Kidney (tissue), 22 donors: ENCODE data around the gene PPARG. TPM values are rescaled to one million over a fixed set of nuclear protein-coding genes. Genes with fewer than 3 reads are reported as not detected.

ENCODE experiments used
- DNase-seq, 5 donors: peaks; one replicate each; pipeline ENCODE4 v3.0.0-alpha.2; 2013 to 2020
- FAIRE-seq: peaks from 2 replicates; lab custom pipeline; 2012; peaks lifted over from hg19 to GRCh38; lab: Jason Lieb, UNC
- H3K27ac ChIP-seq, 2 donors: one replicate each; pipeline ENCODE4 v1.7.0; 2013; ENCODE audit warnings: low read depth in 2 of 2, low read length in 2 of 2, inconsistent platforms in 1 of 2
- H3K27me3 ChIP-seq: one replicate; pipeline ENCODE4 v1.7.1; 2013; ENCODE audit warnings: low read length, inconsistent platforms; ENCODE audit not compliant: control insufficient read depth, insufficient read depth
- H3K36me3 ChIP-seq, 3 donors: one replicate each; pipeline versions ENCODE4 v1.7.0 to v1.7.1; 2013; ENCODE audit warnings: low read length in 3 of 3, control low read depth in 1 of 3, inconsistent platforms in 1 of 3; ENCODE audit not compliant: insufficient read depth in 3 of 3, control insufficient read depth in 2 of 3
- H3K4me1 ChIP-seq, 3 donors: one replicate each; pipeline versions ENCODE4 v1.7.0 to v1.7.1; 2013; ENCODE audit warnings: low read length in 3 of 3, inconsistent platforms in 1 of 3, low read depth in 1 of 3; ENCODE audit not compliant: control insufficient read depth in 2 of 3, insufficient read depth in 2 of 3
- H3K4me3 ChIP-seq, 3 donors: one replicate each; pipeline versions ENCODE4 v1.7.0 to v1.8.1; 2013; ENCODE audit warnings: low read length in 3 of 3, control low read depth in 1 of 3, inconsistent platforms in 1 of 3
- H3K9ac ChIP-seq, 3 donors: one replicate each; pipeline versions ENCODE4 v1.7.0 to v1.7.1; 2013; ENCODE audit warnings: low read length in 3 of 3, control low read depth in 1 of 3, inconsistent platforms in 1 of 3
- H3K9me3 ChIP-seq, 3 donors: one replicate each; pipeline versions ENCODE4 v1.7.0 to v1.7.1; 2013; ENCODE audit warnings: low read length in 3 of 3, control low read depth in 1 of 3, inconsistent platforms in 1 of 3; ENCODE audit not compliant: control insufficient read depth in 2 of 3, insufficient read depth in 1 of 3
- intact Hi-C: fragments of 100-400 bp; cut with DNase I; formaldehyde crosslinking; loops from one replicate; pipeline ENCODE4 v1.11.1; 2022
- long read RNA-seq, 10 donors: library from polyadenylated mRNA in 1 of 10; unstranded in 1 of 10; transcript quantifications; one replicate each; pipeline ENCODE4 v2.0.0 and lab custom pipeline, GENCODE V29; 2021 to 2026
- polyA plus RNA-seq: library from polyadenylated mRNA; stranded (reverse); fragments of 350-450 nt; fragmentation: Illumina TruSeq; extraction: RNeasy Lipid Tissue Mini Kit (QIAGEN cat#74804); gene quantifications from one replicate; pipeline ENCODE4 v1.2.3, GENCODE V29; 2014; ENCODE audit warnings: low read depth, low replicate concordance; ENCODE audit not compliant: insufficient read depth
- total RNA-seq: library from RNA; stranded (reverse); fragmentation: NEBNext Ultra II Directional; extraction: Animal tissue kit (Norgen Biotek cat#: 25700); gene quantifications from one replicate; pipeline ENCODE4 v1.2.1, GENCODE V29; 2021
- TF ChIP-seq, protein P1 (sequence below): IDR thresholded peaks from 3 replicates; pipeline ENCODE4 v1.5.1; 2012; ENCODE audit warnings: mild to moderate bottlenecking, moderate library complexity, borderline replicate concordance; ENCODE audit not compliant: insufficient read depth; ENCODE audit errors: extremely low read depth
- donor health status: control.
- donor health status: control.
- donor health status: control.
- donor health status: control.
- donor health status: control.
- donor health status: DM: yes; HTN: yes; CAD: no.
- donor health status: Normal renal cell carcinoma (clear cell type).

Gene PPARG
- total RNA-seq (19.2 TPM), polyA plus RNA-seq (19.0 TPM)
- long read RNA-seq, donor 1, partial matches to known transcripts, result 0 of 3 reads
- long read RNA-seq, donor 1, other reads (novel, unspliced or antisense), result 0 of 3 reads
- long read RNA-seq, donor 2, partial matches to known transcripts, result 0 of 4 reads
- long read RNA-seq, donor 2, other reads (novel, unspliced or antisense), result 0 of 4 reads
- long read RNA-seq, donor 3, partial matches to known transcripts, result 0 of 7 reads
- long read RNA-seq, donor 3, other reads (novel, unspliced or antisense), result 0 of 7 reads
- long read RNA-seq, donor 4, partial matches to known transcripts, result 0 of 9 reads
- long read RNA-seq, donor 4, other reads (novel, unspliced or antisense), result 0 of 9 reads
- long read RNA-seq, donor 5, partial matches to known transcripts, result 0 of 1 reads
- long read RNA-seq, donor 5, other reads (novel, unspliced or antisense), result 0 of 1 reads
- long read RNA-seq, donor 6, transcript PPARG-206 (8 exons, 2,006 nt), result major isoform, 5 of 10 reads
- long read RNA-seq, donor 6, partial matches to known transcripts, result 0 of 10 reads
- long read RNA-seq, donor 6, other reads (novel, unspliced or antisense), result 0 of 10 reads
- long read RNA-seq, donor 7, transcript PPARG-202 (8 exons, 1,870 nt), result major isoform, 12 of 24 reads
- long read RNA-seq, donor 7, partial matches to known transcripts, result 0 of 24 reads
- long read RNA-seq, donor 7, other reads (novel, unspliced or antisense), result 4 of 24 reads
- long read RNA-seq, donor 8, partial matches to known transcripts, result 0 of 5 reads
- long read RNA-seq, donor 8, other reads (novel, unspliced or antisense), result 0 of 5 reads
- long read RNA-seq, donor 9, partial matches to known transcripts, result 0 of 2 reads
- long read RNA-seq, donor 9, other reads (novel, unspliced or antisense), result 0 of 2 reads
- long read RNA-seq, donor 10, partial matches to known transcripts, result 0 of 4 reads
- long read RNA-seq, donor 10, other reads (novel, unspliced or antisense), result 0 of 4 reads

DNA sequence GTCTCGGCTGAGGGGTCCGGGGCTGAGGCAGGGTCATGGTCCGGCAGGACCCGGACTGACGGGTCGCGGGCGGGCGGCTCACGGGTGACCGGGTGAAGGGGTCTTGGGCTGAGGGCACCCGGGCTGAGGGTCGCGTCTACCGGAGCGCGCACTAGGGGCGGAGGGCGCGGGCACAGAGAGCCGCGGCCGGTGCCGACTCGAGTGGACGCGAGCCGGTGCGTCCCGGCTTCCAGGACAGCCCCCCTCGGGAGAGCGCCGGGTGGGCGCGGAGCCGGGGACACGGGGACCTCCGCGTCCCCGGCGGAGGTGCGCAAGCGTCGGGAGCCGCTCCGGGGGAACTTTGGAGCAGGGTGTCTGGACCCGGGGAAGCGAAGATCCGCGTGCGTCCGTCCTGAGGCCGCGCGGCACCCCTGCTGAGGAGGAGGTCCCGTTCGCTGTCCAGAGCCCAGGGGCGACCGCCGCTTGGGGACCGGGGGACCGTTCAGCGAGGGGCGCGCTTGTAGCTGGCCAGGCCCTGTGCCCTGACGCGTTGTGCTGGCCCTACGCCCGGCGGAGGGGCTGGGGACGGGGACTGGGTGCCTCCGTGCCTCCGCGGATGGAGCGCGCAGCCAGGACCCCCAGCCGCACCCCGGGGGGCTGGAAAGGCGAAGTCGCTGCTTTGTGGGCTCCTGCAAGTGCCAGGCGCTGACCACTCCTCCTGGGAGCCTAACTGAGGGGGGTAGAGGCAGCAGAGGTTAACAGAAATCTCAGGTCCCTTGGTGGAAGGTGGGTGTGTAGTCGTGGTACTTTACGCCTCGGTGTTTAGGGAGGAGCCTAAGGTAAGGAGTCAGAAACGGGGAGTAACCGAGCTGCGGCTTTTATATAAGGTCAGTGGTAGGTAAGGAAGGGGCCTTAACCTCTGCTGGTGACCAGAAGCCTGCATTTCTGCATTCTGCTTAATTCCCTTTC lies at the start of gene PPARG:
PPARG (plus strand) TSS at position 889 of the 948 bp plus-strand sequence. CDS start 90,642 bp downstream, outside the sequence.
- H3K9ac ChIP-seq, result peak within 1 kb of the TSS; percentile 17 to 91 (median 60)
- H3K4me1 ChIP-seq, result peaks cover 0 to 4% (median 0%) of the 10 kb centered on the region in 3 donors
- H3K27me3 ChIP-seq, result peaks cover 7% of the 10 kb centered on the region
- H3K9me3 ChIP-seq, result no peaks in the 10 kb centered on the region
- TF ChIP-seq, protein P1, sequence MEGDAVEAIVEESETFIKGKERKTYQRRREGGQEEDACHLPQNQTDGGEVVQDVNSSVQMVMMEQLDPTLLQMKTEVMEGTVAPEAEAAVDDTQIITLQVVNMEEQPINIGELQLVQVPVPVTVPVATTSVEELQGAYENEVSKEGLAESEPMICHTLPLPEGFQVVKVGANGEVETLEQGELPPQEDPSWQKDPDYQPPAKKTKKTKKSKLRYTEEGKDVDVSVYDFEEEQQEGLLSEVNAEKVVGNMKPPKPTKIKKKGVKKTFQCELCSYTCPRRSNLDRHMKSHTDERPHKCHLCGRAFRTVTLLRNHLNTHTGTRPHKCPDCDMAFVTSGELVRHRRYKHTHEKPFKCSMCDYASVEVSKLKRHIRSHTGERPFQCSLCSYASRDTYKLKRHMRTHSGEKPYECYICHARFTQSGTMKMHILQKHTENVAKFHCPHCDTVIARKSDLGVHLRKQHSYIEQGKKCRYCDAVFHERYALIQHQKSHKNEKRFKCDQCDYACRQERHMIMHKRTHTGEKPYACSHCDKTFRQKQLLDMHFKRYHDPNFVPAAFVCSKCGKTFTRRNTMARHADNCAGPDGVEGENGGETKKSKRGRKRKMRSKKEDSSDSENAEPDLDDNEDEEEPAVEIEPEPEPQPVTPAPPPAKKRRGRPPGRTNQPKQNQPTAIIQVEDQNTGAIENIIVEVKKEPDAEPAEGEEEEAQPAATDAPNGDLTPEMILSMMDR, result no peak
- H3K4me3 ChIP-seq, result peak within 1 kb of the TSS; percentile 70 to 85 (median 72)
- DNase-seq (peak; percentile 55 to 80 (median 65)), FAIRE-seq (no peak)
- peak within 1 kb of the TSS; percentile 91 to 94 for H3K27ac ChIP-seq
- intact Hi-C loops, result no loop called here
- no peaks in the 10 kb centered on the region for H3K36me3 ChIP-seq

DNA sequence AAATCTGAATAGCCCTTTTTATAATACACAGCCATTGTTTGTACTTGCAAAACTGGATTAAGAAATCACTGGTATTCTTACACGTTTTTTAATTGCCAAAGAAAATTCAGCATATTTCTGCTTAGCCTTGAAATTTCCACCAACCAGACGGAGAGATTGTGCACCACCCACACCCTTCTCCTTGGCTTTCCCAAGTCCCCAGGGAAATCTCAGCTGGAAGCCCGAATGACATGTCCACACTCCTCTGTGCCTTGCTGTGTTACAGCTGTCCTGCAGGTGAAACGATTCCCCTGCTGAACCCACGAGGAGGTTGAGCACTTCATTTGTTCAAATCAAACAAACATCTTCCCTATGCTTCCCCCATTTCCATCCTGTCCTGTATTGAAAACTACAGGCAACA lies 49.6 kb upstream of the PPARG start:
- H3K27me3 ChIP-seq, result no peaks in the 10 kb centered on the region
- no peaks in the 10 kb centered on the region for H3K4me1 ChIP-seq
- no peaks in the 10 kb centered on the region for H3K36me3 ChIP-seq
- DNase-seq (no peak), FAIRE-seq (no peak)
- TF ChIP-seq, protein P1, result no peak
- no peaks in the 10 kb centered on the region for H3K9me3 ChIP-seq
- H3K27ac ChIP-seq, result no peak overlapping the region
- intact Hi-C loops, result no loop called here
- H3K4me3 ChIP-seq, result no peak overlapping the region
- H3K9ac ChIP-seq, result no peak overlapping the region

DNA sequence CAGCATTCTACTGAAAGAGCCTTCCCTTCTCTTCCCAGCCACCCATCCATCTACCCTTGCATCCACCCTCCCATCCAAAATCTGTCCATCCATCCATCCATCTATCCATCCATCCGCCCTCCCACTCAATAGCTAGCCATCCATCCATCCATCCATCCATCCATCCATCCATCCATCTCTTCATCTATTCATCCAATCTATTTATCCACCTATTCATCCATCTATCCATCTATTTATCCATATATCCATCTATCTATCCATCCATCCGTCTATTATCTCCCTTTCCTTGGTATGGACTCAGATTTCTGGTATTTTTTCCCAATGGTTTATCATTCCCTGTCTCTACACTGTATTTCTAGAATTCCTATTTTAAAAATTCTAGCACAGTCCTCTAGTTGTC lies 46.1 kb upstream of the PPARG start:
- no peak for FAIRE-seq
- Histone ChIP-seq H3K4me1 (no peaks in the 10 kb centered on the region), H3K9ac (no peak overlapping the region), H3K36me3 (no peaks in the 10 kb centered on the region), H3K27ac (no peak overlapping the region), H3K9me3 (no peaks in the 10 kb centered on the region), H3K4me3 (no peak overlapping the region), H3K27me3 (no peaks in the 10 kb centered on the region)
- TF ChIP-seq, protein P1, result no peak
- no peak for DNase-seq
- intact Hi-C loops, result no loop called here
